Urothelium cell line (cell line): ENCODE measurements around the gene GTPBP3.
A peak's percentile ranks its signal among the peaks of the same experiment; 100 is the strongest.

Source experiments
- DNase-seq: peaks from one replicate; pipeline ENCODE4 v3.0.0; 2011; ENCODE audit warnings: low spot score, mixed read lengths
- FAIRE-seq: peaks from 2 replicates; lab custom pipeline; 2011; peaks lifted over from hg19 to GRCh38; lab: Jason Lieb, UNC

GTPBP3 gene

DNA sequence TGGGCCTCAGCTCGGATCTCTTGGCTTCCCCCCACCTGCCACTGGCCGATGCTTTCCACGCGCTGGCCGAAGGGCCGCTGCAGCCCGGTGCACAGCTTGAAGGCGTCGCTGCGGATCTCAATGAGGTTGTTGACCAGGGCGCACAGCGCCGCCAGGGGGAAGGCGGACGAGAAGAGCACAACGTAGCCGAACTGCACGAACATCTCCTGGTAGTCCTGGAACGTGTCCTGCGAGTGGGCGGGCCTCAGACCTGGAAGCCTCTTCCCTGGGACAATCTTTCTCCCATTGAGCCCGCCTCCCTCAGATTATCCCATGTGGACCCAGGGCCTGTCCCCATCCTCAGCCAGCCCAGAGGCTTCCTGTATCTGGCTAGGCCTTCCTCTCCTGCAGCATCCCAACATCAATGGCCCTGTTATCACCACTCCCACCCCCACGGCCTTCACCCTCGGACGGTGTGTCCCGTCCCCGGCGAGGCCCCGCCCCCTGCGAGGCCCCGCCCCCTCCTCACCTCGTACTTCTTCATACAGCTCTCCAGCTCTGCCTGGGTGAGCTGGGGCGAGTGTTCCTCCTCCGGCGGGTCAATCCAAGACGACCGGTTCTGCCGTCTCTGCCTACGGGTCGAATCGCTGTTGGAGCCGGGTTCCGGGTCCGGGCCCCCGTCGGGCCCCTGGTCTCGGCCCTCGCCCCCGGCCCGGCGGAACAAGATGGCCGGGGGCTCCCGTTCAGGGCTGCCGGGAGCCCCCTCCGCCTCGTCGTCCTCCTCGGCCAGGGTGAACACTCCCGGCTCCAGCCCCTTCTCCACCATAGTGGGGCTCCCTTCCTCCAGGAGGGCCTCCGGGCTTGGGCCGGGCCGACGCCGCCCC, 9.5 kb upstream of the GTPBP3 start:
- DNase-seq (no peak), FAIRE-seq (no peak)

GRCh38 chr19:17328517-17329365, 8.6 kb upstream of the GTPBP3 start:
- FAIRE-seq = no peak
- no peak for DNase-seq

GRCh38 chr19:17329366-17330261, 7.7 kb upstream of the GTPBP3 start:
- no peak for FAIRE-seq
- no peak for DNase-seq

DNA sequence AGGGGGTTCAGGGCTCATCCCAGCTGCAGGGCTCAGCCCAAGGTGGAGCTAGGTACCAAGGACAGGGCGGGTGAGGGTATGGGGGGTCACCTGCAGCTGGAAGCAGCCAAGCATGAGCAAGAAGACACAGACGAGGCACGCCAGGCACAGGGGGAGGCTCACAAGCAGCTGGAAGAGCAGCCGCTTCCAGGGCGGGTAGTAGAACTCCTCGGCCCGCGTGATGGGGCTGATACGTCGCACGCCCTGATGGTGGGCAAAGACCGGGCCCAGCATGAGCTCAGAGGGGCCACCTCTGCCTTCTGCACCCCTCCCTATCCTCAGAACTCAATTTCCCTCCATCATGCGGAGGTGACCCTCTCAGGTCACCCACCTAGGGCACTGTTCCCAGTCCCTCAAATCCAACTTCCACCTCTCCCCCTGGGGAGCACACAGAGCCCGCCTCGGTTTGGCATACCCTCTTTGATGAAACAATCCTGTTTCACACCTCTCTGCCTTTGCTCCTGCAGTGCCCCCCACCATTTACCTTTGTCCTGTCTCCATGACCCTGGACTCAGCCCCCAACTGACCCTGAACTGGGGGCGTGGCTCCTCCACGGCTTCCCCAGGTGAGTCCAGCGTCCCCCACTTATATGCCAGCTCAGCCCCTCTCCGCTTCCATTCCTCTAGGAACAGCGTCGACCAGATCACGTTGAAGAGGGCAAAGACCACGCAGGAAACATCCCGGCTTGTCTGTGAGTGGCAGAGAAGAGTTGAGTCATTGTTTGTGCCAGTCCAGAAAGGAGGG, 6.9 kb upstream of the GTPBP3 start:
- DNase-seq (no peak), FAIRE-seq (no peak)

- FAIRE-seq (no peak), DNase-seq (no peak)
Observed at GRCh38 chr19:17331045-17331558, 6.3 kb upstream of the GTPBP3 start.

DNA sequence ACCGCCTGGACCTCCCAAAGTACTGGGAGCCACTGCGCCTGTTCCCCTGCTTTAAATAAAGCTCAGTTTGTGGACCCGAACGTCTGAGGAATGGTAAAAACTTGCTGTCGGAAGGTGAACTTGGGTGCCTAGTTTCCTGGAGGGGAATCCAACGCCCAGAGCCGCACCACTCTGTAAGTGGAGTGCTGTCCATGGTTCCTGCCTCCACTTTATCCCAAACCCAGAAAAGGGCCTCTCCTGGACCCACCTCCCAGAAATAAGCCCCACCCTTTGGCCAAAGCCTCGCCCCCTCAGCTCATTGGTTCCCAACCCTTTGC, 5.0 kb upstream of the GTPBP3 start:
- FAIRE-seq (no peak), DNase-seq (no peak)

DNA sequence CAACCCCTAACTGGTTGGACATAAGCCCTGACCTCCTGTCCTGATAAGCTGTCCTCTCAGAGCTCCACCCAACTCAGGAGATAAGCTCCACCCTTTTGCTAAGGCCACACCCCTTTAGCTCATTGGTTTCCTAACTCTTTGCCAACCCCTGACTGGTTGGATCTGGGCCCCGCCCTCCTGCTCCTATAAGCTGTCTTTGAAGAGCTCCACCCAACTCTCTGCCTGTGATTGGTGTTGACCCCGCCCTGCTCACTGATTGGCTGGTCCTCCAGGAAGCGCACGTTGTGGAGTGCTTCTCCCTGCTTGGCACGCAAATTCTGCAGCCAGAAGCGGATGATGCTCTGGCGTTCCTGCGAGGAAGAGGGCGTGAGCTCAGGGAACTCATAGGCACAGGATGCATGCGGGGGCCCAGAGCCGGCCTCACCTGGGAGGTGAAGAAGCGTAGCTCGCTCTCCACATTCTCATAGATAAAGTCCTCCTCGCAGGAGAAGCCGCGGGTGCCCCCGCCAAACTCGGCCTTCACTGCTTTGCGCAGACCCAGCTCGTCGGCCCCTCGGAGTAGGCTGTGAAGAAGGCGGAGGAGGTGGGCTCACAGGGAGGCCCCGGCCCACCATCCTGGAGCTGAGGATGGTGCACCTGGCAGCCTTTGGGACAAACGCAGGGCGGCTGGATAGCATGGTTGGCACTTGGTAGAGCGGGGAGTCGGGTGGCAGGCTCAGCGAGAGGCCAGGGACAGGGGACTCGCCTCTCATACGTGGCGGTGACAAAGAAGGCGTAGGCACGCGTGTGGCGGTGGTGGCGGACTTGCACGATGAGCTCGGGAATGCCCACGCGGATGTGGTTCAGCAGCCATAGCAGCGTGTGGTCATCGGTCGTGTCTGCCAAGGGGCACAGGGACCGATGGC, 4.4 kb upstream of the GTPBP3 start:
- DNase-seq (no peak), FAIRE-seq (no peak)

DNA sequence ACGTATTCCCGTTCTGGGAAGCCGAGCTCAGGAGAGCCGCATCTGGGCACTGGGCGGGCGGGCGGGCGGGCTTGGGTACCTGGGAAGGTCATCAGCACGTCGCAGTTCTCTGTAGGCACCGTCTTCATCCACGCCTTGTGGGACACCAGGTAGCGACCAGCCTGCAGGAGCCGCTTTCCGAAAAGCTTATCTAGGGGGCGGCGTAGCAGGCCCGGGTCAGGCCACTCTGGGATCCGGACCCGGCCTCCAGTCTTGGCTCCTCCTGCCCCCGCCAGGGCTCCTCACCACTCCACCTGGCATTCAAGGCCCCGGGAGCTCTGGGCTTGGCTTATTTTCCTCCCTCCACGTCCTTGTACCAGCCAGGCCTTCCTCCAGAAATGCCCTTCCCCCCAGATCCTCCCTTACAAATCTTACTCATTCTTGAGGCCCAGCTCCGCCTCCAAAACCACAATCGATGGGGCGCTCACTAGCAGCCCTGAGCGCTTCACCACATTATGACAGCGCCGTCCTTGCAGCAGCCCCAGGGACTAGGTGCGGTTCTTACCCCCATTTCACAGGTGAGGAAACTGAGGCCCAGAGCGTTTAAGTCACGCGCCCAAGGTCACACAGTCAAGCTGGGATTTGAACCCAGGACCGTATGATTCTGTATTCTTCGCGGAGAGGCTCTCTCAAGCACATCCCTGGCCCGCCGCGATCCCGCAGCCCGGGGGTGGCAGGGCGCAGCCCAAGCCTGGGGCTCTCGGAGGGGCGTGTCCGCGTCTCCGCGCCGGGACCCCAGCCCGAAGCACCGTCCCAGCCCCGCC, 3.5 kb upstream of the GTPBP3 start:
- no peak for FAIRE-seq

DNA sequence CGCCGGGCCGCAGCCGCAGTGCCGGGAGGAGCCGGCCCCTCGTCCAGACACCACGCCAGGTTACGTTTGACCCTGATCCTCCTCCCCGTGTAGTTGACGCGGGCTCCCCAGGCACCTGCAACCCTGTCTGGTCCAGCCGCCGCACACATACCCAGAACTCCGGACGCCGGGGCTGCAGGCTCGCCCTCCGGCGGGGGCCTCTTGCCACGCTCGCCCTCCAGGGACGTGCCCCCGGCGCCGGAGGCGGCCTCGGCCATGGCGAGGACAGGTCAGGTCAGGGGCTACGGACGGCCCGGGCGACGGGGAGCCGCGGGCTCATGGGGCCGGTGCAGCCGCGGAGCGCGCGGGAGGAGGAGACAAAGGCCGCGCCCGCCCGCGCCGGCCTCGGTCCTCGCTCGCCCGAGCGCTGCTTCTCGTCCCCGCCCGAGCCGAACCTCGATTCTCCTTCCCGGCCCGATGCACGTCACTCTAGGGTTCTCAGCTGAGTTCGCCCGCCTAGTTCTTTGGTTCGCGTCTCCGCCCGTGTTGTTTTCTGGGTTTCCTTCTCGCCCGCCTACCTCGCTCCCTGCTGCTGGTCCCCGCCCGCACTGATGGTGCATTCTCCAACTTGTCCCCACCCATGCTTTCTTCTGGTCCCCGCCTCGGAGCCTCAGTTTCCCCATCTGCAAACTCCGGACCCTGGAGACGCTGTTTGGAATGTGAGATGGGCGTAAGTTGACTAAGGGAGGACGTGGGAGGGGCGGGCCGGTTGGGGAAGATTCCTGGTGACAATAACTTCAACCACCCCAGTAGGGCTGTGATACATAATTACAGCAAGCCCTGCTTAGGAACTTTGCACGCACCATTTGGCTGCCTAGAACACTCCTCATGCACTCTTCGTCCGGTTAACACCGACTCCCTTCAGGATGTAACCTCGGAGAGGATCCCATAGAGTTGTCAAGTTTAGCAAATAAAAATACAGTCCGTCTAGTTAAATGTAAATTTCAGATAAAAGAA, 2.6 kb upstream of the GTPBP3 start, which contains the start of gene ANO8:
ANO8 (minus strand) TSS at position 442 of the 996 bp plus-strand sequence; CDS start at position 257, 185 bp downstream.
- peak; percentile 5 for FAIRE-seq
- DNase-seq = peak; percentile 83

More for the DNA sequence above, 3.5 kb upstream of the GTPBP3 start:
- DNase-seq = peak; percentile 64

GRCh38 chr19:17335575-17335974, 1.8 kb upstream of the GTPBP3 start:
- no peak for DNase-seq
- no peak for FAIRE-seq

GRCh38 chr19:17337675-17338432, 501 bp downstream of the GTPBP3 start:
- DNase-seq (no peak), FAIRE-seq (no peak)

DNA sequence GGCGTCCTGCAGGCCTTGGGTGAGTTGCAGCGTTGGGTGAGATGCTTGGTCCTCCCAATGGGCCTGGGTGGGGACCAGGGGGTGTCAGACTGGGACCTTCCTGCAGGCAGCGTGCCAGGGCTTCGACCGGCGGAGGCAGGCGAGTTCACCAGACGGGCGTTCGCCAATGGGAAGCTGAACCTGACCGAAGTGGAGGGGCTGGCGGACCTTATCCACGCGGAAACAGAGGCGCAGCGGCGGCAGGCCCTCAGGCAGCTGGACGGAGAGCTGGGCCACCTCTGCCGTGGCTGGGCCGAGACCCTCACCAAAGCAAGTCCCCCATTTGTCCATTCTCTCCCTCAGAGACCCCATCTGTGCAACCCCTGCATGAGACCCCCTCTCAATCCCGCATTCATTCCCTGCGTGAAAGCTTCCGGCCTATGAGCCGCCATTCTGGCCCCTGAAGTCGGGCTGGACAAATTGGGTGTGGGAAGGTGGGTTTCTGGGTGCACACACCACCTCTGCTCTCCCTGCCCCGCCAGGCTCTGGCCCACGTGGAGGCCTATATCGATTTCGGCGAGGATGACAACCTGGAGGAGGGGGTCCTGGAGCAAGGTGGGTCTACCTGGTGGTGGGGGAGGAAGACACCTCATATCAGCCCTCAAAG, 1.2 kb downstream of the GTPBP3 start:
- FAIRE-seq (no peak), DNase-seq (no peak)

DNA sequence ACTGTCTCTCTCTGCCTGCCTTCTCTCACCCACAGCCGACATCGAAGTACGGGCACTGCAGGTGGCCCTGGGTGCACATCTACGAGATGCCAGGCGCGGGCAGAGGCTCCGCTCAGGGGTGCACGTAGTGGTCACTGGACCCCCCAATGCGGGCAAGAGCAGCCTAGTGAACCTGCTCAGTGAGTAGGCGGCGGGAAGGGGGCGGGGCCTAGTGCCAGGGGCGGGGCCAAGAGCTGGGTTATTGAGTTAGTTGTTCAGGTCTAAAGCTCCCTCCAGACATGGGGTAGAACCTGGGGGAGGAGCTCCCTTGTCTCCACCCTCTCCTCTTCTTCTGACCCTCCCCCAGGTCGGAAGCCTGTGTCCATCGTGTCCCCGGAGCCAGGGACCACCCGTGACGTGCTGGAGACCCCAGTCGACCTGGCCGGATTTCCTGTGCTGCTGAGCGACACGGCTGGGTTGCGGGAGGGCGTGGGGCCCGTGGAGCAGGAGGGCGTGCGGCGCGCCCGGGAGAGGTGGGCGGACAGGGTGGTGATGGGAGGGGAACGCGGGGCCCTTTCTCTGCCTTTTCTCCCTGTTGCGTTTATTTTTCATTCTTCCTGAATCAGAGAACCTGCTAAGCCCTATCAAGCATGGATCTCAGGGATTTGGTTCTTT, 1.9 kb downstream of the GTPBP3 start:
- no peak for FAIRE-seq
- no peak for DNase-seq

- no peak for FAIRE-seq
- no peak for DNase-seq
Observed at GRCh38 chr19:17340302-17340870, 3.0 kb downstream of the GTPBP3 start.

DNA sequence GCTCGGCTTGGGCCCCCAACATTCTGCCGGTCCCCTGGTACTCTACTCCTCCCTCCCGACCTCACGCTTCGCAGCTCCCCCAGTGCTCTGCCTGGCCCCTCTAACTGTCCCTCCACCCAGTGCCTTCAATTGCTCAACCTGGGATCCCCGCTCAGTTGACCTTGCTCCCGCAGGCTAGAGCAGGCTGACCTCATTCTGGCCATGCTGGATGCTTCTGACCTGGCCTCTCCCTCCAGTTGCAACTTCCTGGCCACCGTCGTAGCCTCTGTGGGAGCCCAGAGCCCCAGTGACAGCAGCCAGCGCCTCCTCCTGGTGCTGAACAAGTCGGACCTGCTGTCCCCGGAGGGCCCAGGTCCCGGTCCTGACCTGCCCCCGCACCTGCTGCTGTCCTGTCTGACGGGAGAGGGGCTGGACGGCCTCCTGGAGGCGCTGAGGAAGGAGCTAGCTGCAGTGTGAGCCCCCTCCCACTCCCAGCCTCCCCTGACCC, 3.6 kb downstream of the GTPBP3 start:
- FAIRE-seq = no peak

More for the DNA sequence above, 3.6 kb downstream of the GTPBP3 start:
- DNase-seq = no peak
